PC-9 (cell line): ENCODE data around the gene MPHOSPH9. TPM values are rescaled to one million over a fixed set of nuclear protein-coding genes. Genes with fewer than 3 reads are reported as not detected.

Experiments used
- BruUV-seq: library from RNA; stranded (reverse); fragments of 400-500 nt; replicated peaks from 2 replicates; lab custom pipeline; 2021; lab: Mats Ljungman, UMichigan
- CTCF ChIA-PET: fragments of 300-600 bp; sonication (Branson Sonifier 250); formaldehyde crosslinking; loops from one replicate; lab custom pipeline; 2022; ENCODE audit warnings: antibody characterized with exemption; lab: Charles Lee
- POLR2A ChIA-PET: fragments of 300-600 bp; sonication (Branson Sonifier 250); formaldehyde crosslinking; loops from one replicate; lab custom pipeline; 2022; ENCODE audit warnings: antibody characterized with exemption; ENCODE audit not compliant: unreplicated experiment; lab: Charles Lee
- DNase-seq, 2 experiments: peaks; one replicate each; pipeline versions ENCODE4 v3.0.0 to v3.0.0-alpha.2; 2015 to 2022; ENCODE audit warnings: mixed read lengths in 1 of 2
- H2AFZ ChIP-seq: fragments of 200-600 bp; sonication (generic); 2 replicates; pipeline ENCODE4 v1.8.1; 2017; ENCODE audit warnings: antibody characterized with exemption
- H3F3A ChIP-seq: fragments of 200-600 bp; sonication (generic); 2 replicates; pipeline ENCODE4 v1.8.1; 2017; ENCODE audit warnings: antibody characterized with exemption, mild to moderate bottlenecking, low read depth; ENCODE audit not compliant: insufficient read depth
- H3K27ac ChIP-seq: fragments of 200-600 bp; sonication (generic); 2 replicates; pipeline ENCODE4 v1.6.1; 2016; ENCODE audit warnings: mixed run types
- H3K27me3 ChIP-seq: fragments of 200-600 bp; sonication (generic); 2 replicates; pipeline ENCODE4 v1.6.1; 2016; ENCODE audit warnings: low read depth, mixed run types; ENCODE audit not compliant: insufficient read depth
- H3K36me3 ChIP-seq: fragments of 200-600 bp; sonication (generic); 2 replicates; pipeline ENCODE4 v1.6.1; 2016; ENCODE audit warnings: low read depth, mixed run types
- H3K4me1 ChIP-seq: fragments of 200-600 bp; sonication (generic); replicated peaks from 2 replicates; pipeline ENCODE4 v1.6.1; 2016; ENCODE audit warnings: mixed run types; ENCODE audit not compliant: insufficient read depth
- H3K4me2 ChIP-seq: fragments of 200-600 bp; sonication (generic); 2 replicates; pipeline ENCODE4 v1.6.1; 2017; ENCODE audit warnings: mixed run types
- H3K4me3 ChIP-seq: fragments of 200-600 bp; sonication (generic); 2 replicates; pipeline ENCODE4 v1.6.1; 2016; ENCODE audit warnings: mixed run types
- H3K79me2 ChIP-seq: fragments of 200-600 bp; sonication (generic); 2 replicates; pipeline ENCODE4 v1.6.1; 2017; ENCODE audit warnings: low read depth, mixed run types
- H3K9me2 ChIP-seq: fragments of 200-600 bp; sonication (generic); 2 replicates; pipeline ENCODE4 v1.8.1; 2017; ENCODE audit warnings: mild to moderate bottlenecking; ENCODE audit not compliant: insufficient read depth
- H3K9me3 ChIP-seq: fragments of 200-600 bp; sonication (generic); 2 replicates; pipeline ENCODE4 v1.8.1; 2016; ENCODE audit warnings: low read depth; ENCODE audit not compliant: insufficient read depth
- H4K20me1 ChIP-seq: fragments of 200-600 bp; sonication (generic); 2 replicates; pipeline ENCODE4 v1.8.1; 2017; ENCODE audit not compliant: insufficient read depth
- CTCF ChIP-seq: fragments of 200-600 bp; sonication (generic); conservative IDR thresholded peaks from 2 replicates; pipeline ENCODE4 v1.6.1; 2017; ENCODE audit warnings: mixed run types, antibody characterized with exemption, mild to moderate bottlenecking, moderate library complexity
- EZH2 ChIP-seq: fragments of 200-600 bp; sonication (generic); IDR thresholded peaks from 2 replicates; pipeline ENCODE4 v1.8.0; 2017; ENCODE audit warnings: antibody characterized with exemption, low read depth
- intact Hi-C: fragments of 100-400 bp; cut with micrococcal nuclease; formaldehyde crosslinking; loops from one replicate; pipeline ENCODE4 v1.10.0; 2022; ENCODE audit not compliant: unreplicated experiment
- total RNA-seq: library from RNA; stranded (reverse); gene quantifications from 2 replicates; pipeline ENCODE4 v1.2.3, GENCODE V29; 2021

Gene MPHOSPH9
- total RNA-seq, 1 experiment from 2014 or later: 58.5 TPM

GRCh38 chr12:123280971-123281370 is 48.0 kb upstream of the MPHOSPH9 start:
- no peak overlapping the region for H3K27ac ChIP-seq
- no peak overlapping the region for H3K4me2 ChIP-seq
- H3K9me3 ChIP-seq: no peaks in the 10 kb centered on the region
- TF ChIP-seq CTCF (no peak), EZH2 (no peak)
- no peaks in the 10 kb centered on the region for H3K27me3 ChIP-seq
- H3K9me2 ChIP-seq: no peaks in the 10 kb centered on the region
- ChIA-PET POLR2A (no interaction called here), CTCF (interaction anchor here (0.6 kb wide), 1 partner anchor 85 kb away, joined by 12 read pairs; no protein-coding TSS in a partner anchor)
- no peaks in the 10 kb centered on the region for H3F3A ChIP-seq
- BruUV-seq: no TSS peak
- H4K20me1 ChIP-seq: no peaks in the 10 kb centered on the region
- H2AFZ ChIP-seq: no peak overlapping the region
- H3K79me2 ChIP-seq: no peaks in the 10 kb centered on the region
- intact Hi-C loops: no loop called here
- H3K4me3 ChIP-seq: no peak overlapping the region
- DNase-seq: no peak
- H3K36me3 ChIP-seq: no peaks in the 10 kb centered on the region
- H3K4me1 ChIP-seq: no peaks in the 10 kb centered on the region

- intact Hi-C loops: no loop called here
- H4K20me1 ChIP-seq: no peaks in the 10 kb centered on the region
- ChIA-PET POLR2A (no interaction called here), CTCF (no interaction called here)
- no peak overlapping the region for H3K27ac ChIP-seq
- H3K9me2 ChIP-seq: no peaks in the 10 kb centered on the region
- H3K4me3 ChIP-seq: no peak overlapping the region
- no peak overlapping the region for H3K4me2 ChIP-seq
- no peak for DNase-seq
- TF ChIP-seq EZH2 (no peak), CTCF (no peak)
- H3K79me2 ChIP-seq: no peaks in the 10 kb centered on the region
- H3F3A ChIP-seq: no peaks in the 10 kb centered on the region
- H3K27me3 ChIP-seq: no peaks in the 10 kb centered on the region
- BruUV-seq: no TSS peak
- no peaks in the 10 kb centered on the region for H3K9me3 ChIP-seq
- no peaks in the 10 kb centered on the region for H3K4me1 ChIP-seq
- H3K36me3 ChIP-seq: no peaks in the 10 kb centered on the region
- no peak overlapping the region for H2AFZ ChIP-seq
Measured at GRCh38 chr12:123278101-123278627, 45.2 kb upstream of the MPHOSPH9 start.

- TF ChIP-seq EZH2: no peak
- TF ChIP-seq CTCF: no peak
- DNase-seq: no peak
- H4K20me1 ChIP-seq: no peaks in the 10 kb centered on the region; the same call in 1 of the 2 replicates
- H2AFZ ChIP-seq: no peak overlapping the region
- H3K9me3 ChIP-seq: no peaks in the 10 kb centered on the region
- H3K9me2 ChIP-seq: no peaks in the 10 kb centered on the region
- CTCF ChIA-PET: interaction anchor here (0.7 kb wide), 1 partner anchor 46 kb away, joined by 5 read pairs; no protein-coding TSS in a partner anchor
- no peak overlapping the region for H3K4me2 ChIP-seq
- H3K4me1 ChIP-seq: no peaks in the 10 kb centered on the region
- H3K4me3 ChIP-seq: no peak overlapping the region
- H3K27me3 ChIP-seq: no peaks in the 10 kb centered on the region
- no peak overlapping the region for H3K27ac ChIP-seq
- POLR2A ChIA-PET: interaction anchor here (0.6 kb wide), 1 partner anchor 92 kb away, joined by 7 read pairs; no protein-coding TSS in a partner anchor
- BruUV-seq: no TSS peak
- peaks cover 17% of the 10 kb centered on the region for H3K79me2 ChIP-seq
- intact Hi-C loops: no loop called here
- no peaks in the 10 kb centered on the region for H3K36me3 ChIP-seq
- H3F3A ChIP-seq: no peaks in the 10 kb centered on the region
Measured at GRCh38 chr12:123273166-123273565, 40.2 kb upstream of the MPHOSPH9 start.
